Tibial artery (tissue), 4 donors: ENCODE data around the gene ZNF319.

ENCODE experiments used
- DNase-seq, 2 donors: peaks; one replicate each; pipeline ENCODE4 v3.0.0-alpha.2; 2019
- H3K27ac ChIP-seq, 2 donors: fragments of 200-600 bp; sonication (generic) in 1 of 2; 1 replicate in 1 of 2; 2 replicates in 1 of 2; pipeline ENCODE4 v1.5.1; 2018 to 2019; ENCODE audit warnings: mild to moderate bottlenecking in 1 of 2
- H3K27me3 ChIP-seq, 2 donors: fragments of 200-600 bp; sonication (generic) in 1 of 2; one replicate each; pipeline versions ENCODE4 v1.5.1 to v1.6.0; 2016 to 2019
- H3K36me3 ChIP-seq, 3 donors: fragments of 200-600 bp; sonication (generic) in 2 of 3; one replicate each; pipeline ENCODE4 v1.5.1; 2016 to 2019; ENCODE audit warnings: mild to moderate bottlenecking in 2 of 3
- H3K4me1 ChIP-seq, 4 donors: fragments of 200-600 bp; sonication (generic) in 2 of 4; 1 replicate in 3 of 4; 2 replicates in 1 of 4; pipeline ENCODE4 v1.5.1; 2016 to 2019
- H3K4me3 ChIP-seq, 2 donors: fragments of 200-600 bp; sonication (generic) in 1 of 2; 1 replicate in 1 of 2; 2 replicates in 1 of 2; pipeline ENCODE4 v1.5.1; 2018 to 2019; ENCODE audit warnings: mild to moderate bottlenecking in 2 of 2
- H3K9me3 ChIP-seq, 3 donors: fragments of 200-600 bp; sonication (generic) in 1 of 3; one replicate each; pipeline ENCODE4 v1.5.1; 2016 to 2019
- intact Hi-C: fragments of 100-400 bp; cut with DNase I; formaldehyde crosslinking; loops from one replicate; pipeline ENCODE4 v1.15.0; 2023; ENCODE audit warnings: low total_unique reads
- TF ChIP-seq, protein P1 (sequence below), 2 experiments: fragments of 200-600 bp in 1 of 2; fragments of 450-650 bp in 1 of 2; IDR thresholded peaks; one replicate each; pipeline ENCODE4 v1.5.1; 2017 to 2019; ENCODE audit warnings: antibody characterized with exemption in 2 of 2, mild to moderate bottlenecking in 1 of 2, moderate library complexity in 1 of 2

ZNF319 gene

DNA sequence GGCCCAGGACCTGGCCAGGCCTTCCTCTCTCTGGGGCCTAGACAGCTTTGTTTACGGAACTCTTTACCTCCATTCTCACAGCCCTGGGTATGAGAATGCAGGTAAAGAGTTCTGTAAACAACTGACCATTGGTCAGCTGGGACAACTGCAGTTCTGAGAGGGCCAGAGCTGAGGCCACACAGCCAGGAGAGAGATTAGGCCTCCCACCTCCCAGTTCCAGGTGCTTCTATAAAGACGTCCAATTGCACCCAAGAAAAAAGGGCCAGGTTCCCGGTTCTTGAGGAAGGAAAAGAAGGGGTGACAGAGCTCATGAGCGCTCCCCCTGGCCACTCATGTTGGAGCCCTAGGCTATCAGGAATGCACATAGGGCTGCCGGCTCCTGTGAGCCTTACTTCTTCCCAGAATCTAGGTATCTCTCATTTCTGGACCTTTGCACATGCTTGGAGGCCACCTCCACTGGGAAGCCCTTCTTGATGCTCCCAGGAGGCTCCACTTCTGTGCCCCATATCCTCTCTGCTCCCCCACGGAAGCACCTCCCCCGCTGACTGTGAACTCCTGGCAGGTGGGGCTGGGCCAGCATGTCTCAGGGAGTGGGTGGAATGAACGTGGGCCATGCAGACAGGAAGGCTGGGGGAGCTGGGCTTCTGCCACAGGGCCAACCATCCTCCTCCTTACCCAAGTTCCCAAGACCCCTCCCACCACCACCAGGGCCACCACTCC, 42.6 kb downstream of the ZNF319 start:
- no peak overlapping the region for H3K27ac ChIP-seq
- no peaks in the 10 kb centered on the region for H3K36me3 ChIP-seq
- TF ChIP-seq, protein P1, sequence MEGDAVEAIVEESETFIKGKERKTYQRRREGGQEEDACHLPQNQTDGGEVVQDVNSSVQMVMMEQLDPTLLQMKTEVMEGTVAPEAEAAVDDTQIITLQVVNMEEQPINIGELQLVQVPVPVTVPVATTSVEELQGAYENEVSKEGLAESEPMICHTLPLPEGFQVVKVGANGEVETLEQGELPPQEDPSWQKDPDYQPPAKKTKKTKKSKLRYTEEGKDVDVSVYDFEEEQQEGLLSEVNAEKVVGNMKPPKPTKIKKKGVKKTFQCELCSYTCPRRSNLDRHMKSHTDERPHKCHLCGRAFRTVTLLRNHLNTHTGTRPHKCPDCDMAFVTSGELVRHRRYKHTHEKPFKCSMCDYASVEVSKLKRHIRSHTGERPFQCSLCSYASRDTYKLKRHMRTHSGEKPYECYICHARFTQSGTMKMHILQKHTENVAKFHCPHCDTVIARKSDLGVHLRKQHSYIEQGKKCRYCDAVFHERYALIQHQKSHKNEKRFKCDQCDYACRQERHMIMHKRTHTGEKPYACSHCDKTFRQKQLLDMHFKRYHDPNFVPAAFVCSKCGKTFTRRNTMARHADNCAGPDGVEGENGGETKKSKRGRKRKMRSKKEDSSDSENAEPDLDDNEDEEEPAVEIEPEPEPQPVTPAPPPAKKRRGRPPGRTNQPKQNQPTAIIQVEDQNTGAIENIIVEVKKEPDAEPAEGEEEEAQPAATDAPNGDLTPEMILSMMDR (IDR thresholded peaks at IDR 0.05): no peak
- no peaks in the 10 kb centered on the region for H3K4me1 ChIP-seq
- peaks cover 0 to 25% of the 10 kb centered on the region in 2 donors for H3K27me3 ChIP-seq
- DNase-seq: no peak
- no peak overlapping the region for H3K4me3 ChIP-seq
- intact Hi-C loops: no loop called here
- no peaks in the 10 kb centered on the region for H3K9me3 ChIP-seq

DNA sequence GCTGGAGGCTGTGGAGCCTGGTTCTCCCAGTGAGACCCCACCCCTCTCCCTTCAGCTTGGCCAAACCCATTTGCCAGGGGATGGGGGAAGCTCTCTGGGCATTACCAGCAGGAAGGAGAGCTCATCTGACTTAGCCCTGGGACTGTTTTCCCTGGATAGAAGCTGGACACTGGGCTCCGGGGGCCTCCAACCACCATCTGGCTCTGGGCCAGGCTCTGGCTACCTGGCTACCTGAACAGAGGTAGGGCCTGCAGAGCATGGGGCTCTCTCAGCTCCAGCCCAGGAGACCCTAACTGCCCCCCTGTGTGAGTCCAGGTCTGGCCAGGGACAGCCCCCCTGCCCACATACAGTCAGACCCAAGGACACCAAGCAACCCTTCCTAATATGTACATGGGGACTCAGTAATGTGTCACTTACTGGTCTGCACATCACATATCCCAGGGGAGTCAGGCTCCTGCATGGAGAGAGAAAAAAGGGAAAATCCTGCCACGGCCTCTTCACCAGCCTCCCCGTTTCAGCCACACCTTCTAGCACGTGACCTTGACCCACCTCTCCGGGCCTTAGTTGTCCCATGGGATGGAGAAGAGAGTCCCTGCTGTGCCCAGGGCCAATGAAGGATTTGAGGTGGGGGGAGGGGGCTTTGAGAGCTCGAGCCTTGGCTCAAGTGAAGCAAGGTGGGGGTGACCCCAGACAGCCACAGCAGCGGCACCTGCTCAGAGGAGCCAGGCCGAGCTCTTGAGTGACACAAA, 43.4 kb downstream of the ZNF319 start:
- Histone ChIP-seq H3K9me3 (no peaks in the 10 kb centered on the region), H3K4me1 (no peaks in the 10 kb centered on the region), H3K36me3 (no peaks in the 10 kb centered on the region), H3K4me3 (no peak overlapping the region), H3K27me3 (peaks cover 0 to 25% of the 10 kb centered on the region in 2 donors), H3K27ac (no peak overlapping the region)
- DNase-seq: no peak
- TF ChIP-seq, protein P1 (IDR thresholded peaks at IDR 0.05): no peak
- intact Hi-C loops: no loop called here

DNA sequence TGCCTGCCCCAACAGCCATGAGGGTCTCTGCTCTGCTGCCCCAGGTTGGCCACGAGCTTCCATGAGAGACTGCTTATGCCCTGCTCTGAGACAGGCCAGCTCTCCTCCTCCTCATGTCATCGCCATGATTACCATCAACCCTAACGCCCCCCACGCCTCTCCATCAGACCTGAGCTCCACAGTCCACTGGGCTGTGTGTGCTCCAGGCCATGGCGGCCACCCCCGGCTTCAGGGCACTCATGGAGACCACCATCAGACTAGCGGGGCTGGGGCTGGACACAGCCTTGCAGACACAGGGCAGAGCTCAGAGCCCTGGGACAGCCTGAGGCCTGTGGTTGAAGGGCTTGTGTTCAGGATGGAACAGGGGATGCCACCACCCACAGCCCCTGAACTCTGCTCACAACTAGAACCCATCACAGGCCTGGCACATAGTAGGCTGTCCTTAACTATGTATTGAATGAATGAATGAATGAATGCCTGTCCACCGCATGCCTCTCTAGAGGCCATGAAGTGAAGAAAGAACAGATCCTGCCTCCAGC, 44.1 kb downstream of the ZNF319 start:
- H3K9me3 ChIP-seq: no peaks in the 10 kb centered on the region
- intact Hi-C loops: no loop called here
- H3K27me3 ChIP-seq: peaks cover 0 to 31% of the 10 kb centered on the region in 2 donors
- TF ChIP-seq, protein P1 (IDR thresholded peaks at IDR 0.05): no peak
- H3K4me3 ChIP-seq: no peak overlapping the region
- no peak for DNase-seq
- H3K27ac ChIP-seq: no peak overlapping the region
- no peaks in the 10 kb centered on the region for H3K4me1 ChIP-seq
- no peaks in the 10 kb centered on the region for H3K36me3 ChIP-seq

DNA sequence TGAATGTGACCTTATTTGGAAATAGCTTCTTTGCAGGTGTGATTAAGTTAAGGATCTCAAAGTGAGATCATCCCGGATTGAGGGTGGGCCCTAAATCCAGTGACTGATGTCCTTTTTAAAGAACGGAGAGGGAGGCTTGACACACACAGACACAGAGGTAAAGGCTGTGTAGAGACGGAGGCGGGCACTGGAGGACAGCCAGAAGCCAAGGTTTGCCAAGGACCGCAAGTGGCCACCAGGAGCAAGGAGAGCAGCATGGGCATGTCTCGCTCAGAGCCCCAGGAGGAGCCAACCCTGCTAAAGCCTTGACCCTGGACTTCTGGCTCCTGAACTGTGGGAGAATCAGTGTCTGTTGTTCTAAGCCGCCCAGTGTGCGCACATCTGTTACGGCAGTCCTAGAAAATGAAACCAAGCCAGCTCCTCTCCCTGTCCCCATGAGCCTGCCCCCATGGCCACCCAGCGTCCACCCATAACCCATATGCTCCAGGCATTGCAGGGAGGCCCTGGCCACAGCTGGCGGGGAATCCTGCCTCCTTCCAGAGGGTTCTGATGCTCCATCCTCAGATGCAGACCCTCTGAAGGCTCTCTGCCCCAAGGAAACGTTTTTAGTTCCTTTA, 44.8 kb downstream of the ZNF319 start:
- intact Hi-C loops: no loop called here
- TF ChIP-seq, protein P1 (IDR thresholded peaks at IDR 0.05): no peak
- peaks cover 0 to 33% of the 10 kb centered on the region in 2 donors for H3K27me3 ChIP-seq
- no peak overlapping the region for H3K27ac ChIP-seq
- DNase-seq: no peak
- H3K36me3 ChIP-seq: no peaks in the 10 kb centered on the region
- H3K4me1 ChIP-seq: no peaks in the 10 kb centered on the region
- H3K4me3 ChIP-seq: no peak overlapping the region
- no peaks in the 10 kb centered on the region for H3K9me3 ChIP-seq

DNA sequence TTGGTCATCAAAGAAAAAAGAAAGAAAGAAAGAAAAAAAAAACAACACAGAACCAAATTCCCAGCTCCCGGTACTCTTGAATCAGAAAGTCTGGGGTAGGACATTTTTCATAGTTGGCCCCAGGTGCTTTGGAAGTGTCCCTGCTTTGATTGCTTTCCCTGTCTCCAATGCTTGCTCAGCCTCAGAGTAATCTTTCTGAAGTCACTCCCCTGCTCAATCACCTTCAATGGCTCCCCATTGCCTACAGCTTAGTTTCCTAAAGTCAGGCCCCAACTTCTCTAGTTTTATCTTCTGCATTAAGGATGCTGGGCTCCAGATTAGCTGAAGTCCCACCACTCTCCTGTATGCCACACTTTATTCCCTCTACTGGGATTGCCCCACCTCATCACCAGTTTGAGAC, 46.6 kb downstream of the ZNF319 start:
- DNase-seq: no peak
- Histone ChIP-seq H3K27ac (no peak overlapping the region), H3K27me3 (peaks cover 0 to 38% of the 10 kb centered on the region in 2 donors), H3K9me3 (no peaks in the 10 kb centered on the region), H3K36me3 (no peaks in the 10 kb centered on the region), H3K4me1 (no peaks in the 10 kb centered on the region), H3K4me3 (no peak overlapping the region)
- TF ChIP-seq, protein P1 (IDR thresholded peaks at IDR 0.05): no peak
- intact Hi-C loops: no loop called here
